ENCODE results near the gene GALNT16.

The GALNT16 gene

DNA sequence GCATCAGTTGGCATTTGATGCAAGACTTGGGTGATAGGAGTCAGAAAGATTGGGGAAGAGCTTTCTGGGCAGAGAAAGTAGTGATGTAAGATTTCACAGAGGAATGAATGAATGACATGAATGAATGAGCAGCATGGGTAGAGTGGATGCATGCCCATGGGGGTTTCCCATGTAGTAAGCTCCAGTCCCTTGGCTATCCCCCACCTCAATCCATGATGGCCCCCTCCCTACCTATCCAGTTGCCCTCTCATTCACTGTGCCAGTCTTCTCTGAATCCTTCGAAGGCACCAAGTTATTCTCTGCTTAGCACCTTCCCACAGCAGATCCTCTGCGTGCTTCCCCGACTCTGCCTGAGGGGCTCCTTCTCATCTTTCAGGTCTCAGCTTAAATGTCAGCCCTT, 106.1 kb downstream of the GALNT16 start:
- TF ChIP-seq CREB1 (IDR thresholded peaks at IDR 0.05; ENCODE audit: low read depth) (no peak), TEAD4 (IDR thresholded peaks at IDR 0.05) (no peak), NFIC (IDR thresholded peaks at IDR 0.05) (no peak), CEBPB (IDR thresholded peaks at IDR 0.05) (no peak), EGR1 (IDR thresholded peaks at IDR 0.05) (no peak), RAD21 (IDR thresholded peaks at IDR 0.05; ENCODE audit: low read depth) (no peak)
- TF ChIP-seq, protein P1, sequence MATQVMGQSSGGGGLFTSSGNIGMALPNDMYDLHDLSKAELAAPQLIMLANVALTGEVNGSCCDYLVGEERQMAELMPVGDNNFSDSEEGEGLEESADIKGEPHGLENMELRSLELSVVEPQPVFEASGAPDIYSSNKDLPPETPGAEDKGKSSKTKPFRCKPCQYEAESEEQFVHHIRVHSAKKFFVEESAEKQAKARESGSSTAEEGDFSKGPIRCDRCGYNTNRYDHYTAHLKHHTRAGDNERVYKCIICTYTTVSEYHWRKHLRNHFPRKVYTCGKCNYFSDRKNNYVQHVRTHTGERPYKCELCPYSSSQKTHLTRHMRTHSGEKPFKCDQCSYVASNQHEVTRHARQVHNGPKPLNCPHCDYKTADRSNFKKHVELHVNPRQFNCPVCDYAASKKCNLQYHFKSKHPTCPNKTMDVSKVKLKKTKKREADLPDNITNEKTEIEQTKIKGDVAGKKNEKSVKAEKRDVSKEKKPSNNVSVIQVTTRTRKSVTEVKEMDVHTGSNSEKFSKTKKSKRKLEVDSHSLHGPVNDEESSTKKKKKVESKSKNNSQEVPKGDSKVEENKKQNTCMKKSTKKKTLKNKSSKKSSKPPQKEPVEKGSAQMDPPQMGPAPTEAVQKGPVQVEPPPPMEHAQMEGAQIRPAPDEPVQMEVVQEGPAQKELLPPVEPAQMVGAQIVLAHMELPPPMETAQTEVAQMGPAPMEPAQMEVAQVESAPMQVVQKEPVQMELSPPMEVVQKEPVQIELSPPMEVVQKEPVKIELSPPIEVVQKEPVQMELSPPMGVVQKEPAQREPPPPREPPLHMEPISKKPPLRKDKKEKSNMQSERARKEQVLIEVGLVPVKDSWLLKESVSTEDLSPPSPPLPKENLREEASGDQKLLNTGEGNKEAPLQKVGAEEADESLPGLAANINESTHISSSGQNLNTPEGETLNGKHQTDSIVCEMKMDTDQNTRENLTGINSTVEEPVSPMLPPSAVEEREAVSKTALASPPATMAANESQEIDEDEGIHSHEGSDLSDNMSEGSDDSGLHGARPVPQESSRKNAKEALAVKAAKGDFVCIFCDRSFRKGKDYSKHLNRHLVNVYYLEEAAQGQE (IDR thresholded peaks at IDR 0.05; ENCODE audit: low read depth) = no peak
- TF ChIP-seq, protein P2, sequence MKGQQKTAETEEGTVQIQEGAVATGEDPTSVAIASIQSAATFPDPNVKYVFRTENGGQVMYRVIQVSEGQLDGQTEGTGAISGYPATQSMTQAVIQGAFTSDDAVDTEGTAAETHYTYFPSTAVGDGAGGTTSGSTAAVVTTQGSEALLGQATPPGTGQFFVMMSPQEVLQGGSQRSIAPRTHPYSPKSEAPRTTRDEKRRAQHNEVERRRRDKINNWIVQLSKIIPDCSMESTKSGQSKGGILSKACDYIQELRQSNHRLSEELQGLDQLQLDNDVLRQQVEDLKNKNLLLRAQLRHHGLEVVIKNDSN (IDR thresholded peaks at IDR 0.05) = no peak

DNA sequence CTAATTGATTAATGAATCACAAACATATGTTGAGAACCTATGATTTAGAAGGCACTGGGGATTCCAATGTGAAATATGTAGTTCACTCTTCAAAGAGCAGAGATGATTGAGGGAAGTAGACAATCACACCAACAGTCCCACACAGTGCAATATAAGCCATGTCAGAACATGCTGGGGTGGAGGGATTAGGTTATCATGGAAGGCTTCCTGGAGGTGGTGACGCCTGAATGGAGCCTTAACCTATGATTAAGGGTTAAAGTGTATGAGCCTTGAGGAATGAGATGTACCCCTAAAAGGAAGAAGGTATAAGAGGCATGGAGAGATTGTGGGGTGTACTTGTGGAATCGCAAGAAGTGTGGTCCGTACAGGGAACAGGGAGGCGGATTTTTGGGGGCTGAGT, 106.8 kb downstream of the GALNT16 start:
- no peak for TF ChIP-seq CEBPB (IDR thresholded peaks at IDR 0.05)
- no peak for TF ChIP-seq TCF12 (IDR thresholded peaks at IDR 0.05; ENCODE audit: low read depth)
- no peak for TF ChIP-seq TAF1 (IDR thresholded peaks at IDR 0.05; ENCODE audit: low read depth)
- TF ChIP-seq, protein P3, sequence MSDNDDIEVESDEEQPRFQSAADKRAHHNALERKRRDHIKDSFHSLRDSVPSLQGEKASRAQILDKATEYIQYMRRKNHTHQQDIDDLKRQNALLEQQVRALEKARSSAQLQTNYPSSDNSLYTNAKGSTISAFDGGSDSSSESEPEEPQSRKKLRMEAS (IDR thresholded peaks at IDR 0.05) = no peak
- TF ChIP-seq NFIC (IDR thresholded peaks at IDR 0.05) = no peak
- TF ChIP-seq YY1 (IDR thresholded peaks at IDR 0.05; ENCODE audit: low read depth) = no peak
- TF ChIP-seq TEAD4 (IDR thresholded peaks at IDR 0.05) = no peak
- no peak for TF ChIP-seq FOXM1 (IDR thresholded peaks at IDR 0.05; ENCODE audit: borderline replicate concordance, low read depth)
- TF ChIP-seq, protein P1 (IDR thresholded peaks at IDR 0.05; ENCODE audit: low read depth) = no peak
- TF ChIP-seq CREB1 (IDR thresholded peaks at IDR 0.05; ENCODE audit: low read depth) = no peak
- TF ChIP-seq EGR1 (IDR thresholded peaks at IDR 0.05) = no peak
- TF ChIP-seq RAD21 (IDR thresholded peaks at IDR 0.05; ENCODE audit: low read depth) = no peak
- TF ChIP-seq EP300 (IDR thresholded peaks at IDR 0.05; ENCODE audit: borderline replicate concordance) = no peak

DNA sequence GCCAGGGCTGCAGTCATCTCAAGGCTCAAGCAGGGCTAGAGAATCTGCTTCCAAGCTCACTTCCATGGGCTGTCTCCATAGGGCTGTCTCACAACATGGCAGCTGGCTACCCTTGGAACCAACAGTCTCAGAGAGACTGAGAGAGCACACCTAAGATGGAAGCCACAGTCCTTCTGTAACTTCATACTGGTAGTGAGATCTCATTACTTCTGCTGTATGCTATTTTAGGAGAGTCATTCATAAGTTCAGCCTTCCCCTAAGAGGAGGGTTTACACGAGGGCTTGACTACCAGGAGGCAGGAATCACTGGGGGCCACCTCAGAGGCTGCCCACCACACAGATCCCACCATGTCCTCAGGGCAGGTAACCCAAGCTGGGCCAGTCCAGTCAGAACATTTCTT, 108.4 kb downstream of the GALNT16 start:
- TF ChIP-seq EP300 (IDR thresholded peaks at IDR 0.05; ENCODE audit: borderline replicate concordance) (no peak), CEBPB (IDR thresholded peaks at IDR 0.05) (no peak), CREB1 (IDR thresholded peaks at IDR 0.05; ENCODE audit: low read depth) (no peak), TEAD4 (IDR thresholded peaks at IDR 0.05) (no peak), YY1 (IDR thresholded peaks at IDR 0.05; ENCODE audit: low read depth) (no peak), RAD21 (IDR thresholded peaks at IDR 0.05; ENCODE audit: low read depth) (no peak), EGR1 (IDR thresholded peaks at IDR 0.05) (no peak), TCF12 (IDR thresholded peaks at IDR 0.05; ENCODE audit: low read depth) (no peak), TAF1 (IDR thresholded peaks at IDR 0.05; ENCODE audit: low read depth) (no peak)
- TF ChIP-seq, protein P2 (IDR thresholded peaks at IDR 0.05) = no peak
- TF ChIP-seq, protein P1 (IDR thresholded peaks at IDR 0.05; ENCODE audit: low read depth) = no peak
- TF ChIP-seq, protein P3 (IDR thresholded peaks at IDR 0.05) = no peak

DNA sequence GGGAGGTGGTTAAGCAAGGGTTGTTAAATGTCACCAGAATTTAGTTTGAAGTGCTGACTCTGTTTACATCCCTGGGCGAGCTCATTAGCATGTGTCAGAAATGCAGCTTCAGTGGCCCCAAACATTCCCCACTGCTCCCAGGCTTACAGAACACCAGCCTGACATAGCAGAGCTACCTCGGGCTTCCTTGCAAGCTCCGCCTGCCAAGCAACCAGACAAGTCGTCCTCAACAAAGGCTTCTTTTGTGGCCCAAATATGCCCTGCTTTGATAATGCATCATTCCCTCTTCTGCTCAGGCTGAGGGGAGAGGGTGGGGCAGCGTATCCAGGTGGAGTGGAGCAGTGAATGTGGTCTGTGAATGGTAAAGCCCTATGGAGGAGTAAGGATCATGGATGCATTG, 110.1 kb downstream of the GALNT16 start:
- TF ChIP-seq CREB1 (IDR thresholded peaks at IDR 0.05; ENCODE audit: low read depth) (no peak), FOXM1 (IDR thresholded peaks at IDR 0.05; ENCODE audit: borderline replicate concordance, low read depth) (no peak), TAF1 (IDR thresholded peaks at IDR 0.05; ENCODE audit: low read depth) (no peak), ZBTB7A (IDR thresholded peaks at IDR 0.05; ENCODE audit: low read depth) (no peak), EGR1 (IDR thresholded peaks at IDR 0.05) (no peak), TCF12 (IDR thresholded peaks at IDR 0.05; ENCODE audit: low read depth) (no peak)

DNA sequence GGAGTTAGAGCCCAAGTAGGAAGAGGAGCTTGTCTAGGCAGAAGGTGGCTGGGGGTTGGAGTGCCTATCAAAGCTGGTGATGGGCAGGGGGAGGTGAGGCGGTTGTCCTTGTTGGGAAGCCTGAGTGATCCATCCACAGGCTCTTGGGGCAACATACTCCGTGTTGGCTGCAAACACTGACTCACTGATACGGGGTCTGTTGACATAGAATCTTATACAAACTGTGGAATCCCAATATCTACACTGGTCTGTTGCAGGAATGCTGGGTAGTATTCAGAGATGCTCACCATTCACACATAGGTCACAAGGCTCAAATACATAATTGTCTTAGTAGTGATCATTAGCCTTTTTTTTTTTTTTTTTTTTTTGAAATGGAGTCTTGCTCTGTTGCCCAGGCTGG, 112.2 kb downstream of the GALNT16 start:
- TF ChIP-seq EGR1 (IDR thresholded peaks at IDR 0.05) (no peak), CEBPB (IDR thresholded peaks at IDR 0.05) (no peak), FOXM1 (IDR thresholded peaks at IDR 0.05; ENCODE audit: borderline replicate concordance, low read depth) (no peak), YY1 (IDR thresholded peaks at IDR 0.05; ENCODE audit: low read depth) (no peak), CREB1 (IDR thresholded peaks at IDR 0.05; ENCODE audit: low read depth) (no peak), TAF1 (IDR thresholded peaks at IDR 0.05; ENCODE audit: low read depth) (no peak), ZBTB7A (IDR thresholded peaks at IDR 0.05; ENCODE audit: low read depth) (no peak), TCF12 (IDR thresholded peaks at IDR 0.05; ENCODE audit: low read depth) (no peak), NFIC (IDR thresholded peaks at IDR 0.05) (no peak), TEAD4 (IDR thresholded peaks at IDR 0.05) (no peak)

Data from Ishikawa (cell line).